Measurements from ENCODE around the gene RPS8.
"Not testable (repeated sequence)": the region's sequence is repeated elsewhere in the genome, so short reads cannot be mapped to it uniquely, and the experiment has no call there.

RPS8 gene

DNA sequence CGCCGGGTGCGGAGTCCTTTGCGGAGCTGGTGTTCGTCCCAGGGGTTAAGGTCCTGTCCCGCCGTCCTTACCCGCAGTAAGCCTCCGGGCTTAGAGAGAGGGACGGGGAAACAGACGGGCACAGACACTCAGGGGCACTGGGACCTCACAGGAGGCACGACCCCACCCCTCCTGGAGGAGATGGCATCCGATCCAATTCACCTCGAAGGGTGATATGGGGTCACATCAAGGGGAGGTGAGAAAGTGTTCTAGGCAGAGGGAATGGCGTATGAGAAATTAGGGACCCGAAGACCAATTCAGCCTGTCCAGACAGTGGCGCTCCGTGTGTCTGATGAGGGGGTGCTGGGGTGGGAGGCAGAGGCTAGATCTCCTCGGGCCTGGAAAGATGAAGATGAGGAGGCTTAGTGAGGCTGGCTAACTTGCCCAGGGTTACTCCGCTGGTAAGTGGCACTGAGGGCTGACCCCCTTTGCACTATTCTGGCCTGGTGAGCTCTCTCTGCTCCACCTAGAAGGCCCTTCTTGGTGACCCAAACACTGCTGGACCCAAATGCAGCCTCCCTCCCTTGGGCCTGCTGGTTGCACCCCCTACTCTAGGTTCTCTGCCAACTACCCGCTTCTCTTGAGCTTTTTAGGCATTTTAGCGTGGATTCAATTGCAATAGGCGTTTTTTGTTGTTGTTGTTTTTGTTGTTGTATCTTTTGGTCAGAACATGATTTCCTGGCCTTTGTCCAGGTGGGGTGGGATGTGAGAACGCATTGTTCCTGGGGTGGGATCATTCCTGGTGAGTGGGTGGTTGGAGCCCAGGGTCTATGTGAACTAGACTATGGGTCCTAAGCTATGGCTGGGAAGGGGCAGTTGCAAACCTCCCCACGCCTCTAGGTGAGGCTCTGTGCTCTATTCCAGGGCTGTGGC, 45.2 kb downstream of the RPS8 start:
- DNase-seq, result no peak

DNA sequence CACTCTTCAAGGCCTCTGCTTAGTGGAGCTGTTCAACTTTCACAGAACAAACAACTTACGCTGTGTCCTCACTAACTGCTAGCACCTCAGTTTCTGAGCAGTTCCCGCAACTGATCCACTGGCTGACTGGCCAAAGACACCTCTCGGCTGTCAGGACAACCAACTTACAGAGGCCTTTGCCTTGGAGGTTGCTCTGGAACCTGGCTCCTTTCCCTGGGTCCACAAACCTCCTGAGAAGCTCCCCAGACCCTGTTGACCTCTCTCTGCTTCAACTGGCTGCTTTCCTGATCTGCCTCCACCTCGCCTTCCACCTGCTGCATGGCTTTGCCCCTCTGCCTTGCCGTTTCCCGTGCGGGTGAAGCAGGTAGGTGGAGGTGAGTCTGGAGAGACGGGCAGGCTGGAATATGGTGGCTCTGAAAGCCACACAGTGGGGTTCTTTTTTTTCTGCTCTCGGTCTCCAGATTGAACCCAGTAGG, 45.9 kb downstream of the RPS8 start:
- DNase-seq, result no peak

- DNase-seq, result no peak
Observed at GRCh38 chr1:44822131-44822701, 46.9 kb downstream of the RPS8 start.

- DNase-seq, result no peak
Observed at GRCh38 chr1:44822981-44823451, 47.7 kb downstream of the RPS8 start.

DNA sequence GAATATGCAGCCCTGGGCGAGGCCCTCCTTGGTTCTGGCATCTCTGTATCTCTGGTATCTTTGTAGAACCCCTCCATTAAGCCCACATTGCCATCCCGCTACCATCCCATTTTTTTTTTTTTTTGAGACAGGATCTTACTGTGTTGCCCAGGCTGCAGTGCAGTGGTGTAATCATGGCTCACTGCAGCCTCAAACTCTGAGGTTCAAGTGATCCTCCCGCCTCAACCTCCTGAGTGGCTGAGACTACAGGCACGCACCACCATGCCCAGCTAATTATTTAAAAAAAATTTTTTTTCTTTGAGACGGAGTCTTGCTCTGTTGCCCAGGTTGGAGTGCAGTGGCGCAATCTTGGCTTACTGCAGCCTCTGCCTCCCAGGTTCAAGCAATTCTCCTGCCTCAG, 49.1 kb downstream of the RPS8 start:
- not testable (repeated sequence) for DNase-seq

GRCh38 chr1:44826375-44827196, 51.2 kb downstream of the RPS8 start:
- DNase-seq, result no peak

- no peak for DNase-seq
Observed at GRCh38 chr1:44827197-44828002, 52.1 kb downstream of the RPS8 start.

DNA sequence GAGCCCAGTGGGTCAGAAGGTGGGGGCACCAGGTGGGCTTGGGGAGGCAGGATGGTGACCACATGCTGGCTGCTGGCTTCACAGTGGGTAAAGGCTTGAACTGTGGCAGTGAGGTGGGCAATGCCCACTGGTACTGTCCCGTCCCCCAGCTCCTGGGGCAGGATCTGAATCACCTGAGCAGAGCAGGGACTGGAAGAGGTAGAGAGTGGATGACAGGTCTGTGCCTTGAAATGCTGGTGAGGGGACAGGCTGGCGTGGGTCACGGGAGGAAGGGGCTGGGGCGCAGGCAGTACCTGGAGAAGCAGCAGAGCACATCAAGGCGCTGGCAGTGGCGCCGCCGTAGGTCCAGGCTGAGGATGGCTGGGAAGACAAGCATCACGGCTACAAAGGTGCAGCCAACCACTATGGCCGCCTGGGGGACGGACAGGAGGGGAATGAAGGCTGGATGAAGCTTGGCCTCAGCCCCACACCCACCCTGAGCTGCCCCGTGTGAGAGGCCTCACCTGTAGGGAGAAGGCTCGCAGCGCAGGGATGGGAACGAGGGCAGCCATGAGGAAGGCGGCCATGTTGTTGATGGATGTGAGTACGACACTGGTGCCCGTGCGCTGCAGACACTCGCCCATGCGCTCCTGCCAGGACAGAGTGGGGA, 52.8 kb downstream of the RPS8 start:
- DNase-seq, result no peak

Data from SHP77 treated with DMSO at 0.1 percent for 48 hours (cell line).